GM18505 (cell line): ENCODE measurements around the gene TEK.
A peak's percentile ranks its signal among the peaks of the same experiment; 100 is the strongest.

ENCODE experiments used
- ATAC-seq: cut with Tn5 transposase; IDR thresholded peaks from one replicate; pipeline ENCODE4 v1.9.1; 2021; ENCODE audit not compliant: unreplicated experiment
- POLR2A ChIP-seq: IDR thresholded peaks from 4 replicates; pipeline ENCODE4 v1.6.1; 2011; ENCODE audit warnings: borderline replicate concordance; ENCODE audit not compliant: insufficient read depth, insufficient read length; ENCODE audit errors: extremely low read depth

Gene TEK

GRCh38 chr9:27261517-27262211 is 152.6 kb downstream of the TEK start:
- no peak for ATAC-seq

GRCh38 chr9:27272103-27272502 is 163.1 kb downstream of the TEK start:
- no peak for TF ChIP-seq POLR2A
- ATAC-seq: no peak

More at GRCh38 chr9:27261517-27262211, 152.6 kb downstream of the TEK start:
- TF ChIP-seq POLR2A: no peak

GRCh38 chr9:27273186-27273585 is 164.2 kb downstream of the TEK start:
- TF ChIP-seq POLR2A: no peak
- no peak for ATAC-seq

- peak; percentile 52 for ATAC-seq
- no peak for TF ChIP-seq POLR2A
These were observed 167.4 kb downstream of the TEK start for GRCh38 chr9:27276193-27277030.

GRCh38 chr9:27278374-27278773 is 169.3 kb downstream of the TEK start:
- ATAC-seq: no peak
- no peak for TF ChIP-seq POLR2A

GRCh38 chr9:27279611-27280010 is 170.6 kb downstream of the TEK start:
- no peak for ATAC-seq

More at GRCh38 chr9:27279611-27280010, 170.6 kb downstream of the TEK start:
- TF ChIP-seq POLR2A: no peak
